CD4-positive, alpha-beta T cell treated with Interleukin-10 for 1 hour (primary cell): Measurements from ENCODE around the gene IL22RA1.

ENCODE experiments used
- DNase-seq: peaks from one replicate; pipeline ENCODE4 v3.0.0-alpha.2; 2020

The IL22RA1 gene

GRCh38 chr1:24142546-24143534 lies at the start of gene IL22RA1:
TSS of gene IL22RA1 (minus strand) at chr1:24143140. CDS start at chr1:24143082, 58 bp downstream.
- no peak for DNase-seq

- DNase-seq: peak; percentile 25
These were observed 48.9 kb upstream of the IL22RA1 start for GRCh38 chr1:24191860-24192259.

GRCh38 chr1:24190983-24191461 lies 48.1 kb upstream of the IL22RA1 start:
- DNase-seq: no peak

GRCh38 chr1:24189528-24189927 lies 46.6 kb upstream of the IL22RA1 start:
- DNase-seq: peak; percentile 30

GRCh38 chr1:24186993-24187790 lies 44.3 kb upstream of the IL22RA1 start, which contains the start of gene IFNLR1:
TSS of gene IFNLR1 (minus strand) at chr1:24187289. CDS start at chr1:24187248, 41 bp downstream.
- peak; percentile 80 for DNase-seq

GRCh38 chr1:24186711-24186992 lies 43.7 kb upstream of the IL22RA1 start:
- DNase-seq: no peak

GRCh38 chr1:24186031-24186710 lies 43.2 kb upstream of the IL22RA1 start:
- no peak for DNase-seq

- DNase-seq: no peak
These were observed 42.1 kb upstream of the IL22RA1 start for GRCh38 chr1:24185076-24185475.

- DNase-seq: no peak
These were observed 39.1 kb upstream of the IL22RA1 start for GRCh38 chr1:24182061-24182460.

- DNase-seq: no peak
These were observed 38.7 kb upstream of the IL22RA1 start for GRCh38 chr1:24181619-24182018.

GRCh38 chr1:24180676-24181075 lies 37.7 kb upstream of the IL22RA1 start:
- DNase-seq: no peak

- no peak for DNase-seq
These were observed 36.4 kb upstream of the IL22RA1 start for GRCh38 chr1:24179251-24179840.

GRCh38 chr1:24178407-24178806 lies 35.5 kb upstream of the IL22RA1 start:
- DNase-seq: no peak

GRCh38 chr1:24177161-24177560 lies 34.2 kb upstream of the IL22RA1 start:
- no peak for DNase-seq

GRCh38 chr1:24175033-24175755 lies 32.3 kb upstream of the IL22RA1 start:
- DNase-seq: no peak

- no peak for DNase-seq
These were observed 31.0 kb upstream of the IL22RA1 start for GRCh38 chr1:24173638-24174575.

GRCh38 chr1:24172598-24172997 lies 29.7 kb upstream of the IL22RA1 start:
- no peak for DNase-seq

GRCh38 chr1:24169286-24169685 lies 26.3 kb upstream of the IL22RA1 start:
- no peak for DNase-seq

- no peak for DNase-seq
These were observed 25.3 kb upstream of the IL22RA1 start for GRCh38 chr1:24168245-24168644.

GRCh38 chr1:24167008-24167407 lies 24.1 kb upstream of the IL22RA1 start:
- DNase-seq: no peak

- DNase-seq: no peak
These were observed 22.6 kb upstream of the IL22RA1 start for GRCh38 chr1:24165500-24165899.
